ENCODE results near the gene ZNF609. TPM values are rescaled to one million over a fixed set of nuclear protein-coding genes. Genes with fewer than 3 reads are reported as not detected.
"Not testable (repeated sequence)": the region's sequence is repeated elsewhere in the genome, so short reads cannot be mapped to it uniquely, and the experiment has no call there.

Gene ZNF609
- total RNA-seq, 5 donors from 2014 or later (not counting 1 experiment from before 2014, with no cell fraction given), result 52.7 to 81.8 (median 59.3) TPM

DNA sequence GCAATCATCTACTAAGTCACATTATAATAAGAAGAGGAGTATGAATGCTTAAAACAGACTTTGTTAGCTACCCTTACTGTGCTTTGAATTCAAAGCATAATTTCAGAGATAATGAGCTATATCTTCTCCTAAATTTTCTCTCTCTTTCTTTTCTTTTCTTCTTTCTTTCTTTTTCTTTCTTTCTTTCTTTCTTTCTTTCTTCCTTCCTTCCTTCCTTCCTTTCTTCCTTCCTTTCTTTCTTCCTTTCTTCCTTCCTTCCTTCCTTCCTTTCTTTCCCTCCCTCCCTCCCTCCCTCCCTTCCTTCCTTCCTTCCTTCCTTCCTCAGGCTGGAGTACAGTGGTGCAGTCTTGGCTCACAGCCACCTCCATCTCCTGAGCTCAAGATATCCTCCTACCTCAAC is 184.4 kb downstream of the ZNF609 start:
- H3K4me3 ChIP-seq (ENCODE audit: control insufficient read depth in 1 of 2, extremely low read depth in 1 of 2, low read length in 1 of 2); H3K9me3 Mint-ChIP-seq; H3K27me3 Mint-ChIP-seq; H3K27ac Mint-ChIP-seq; H3K27ac ChIP-seq (ENCODE audit: low read length); H3K27me3 ChIP-seq (replicated peaks in 1 of 2; ENCODE audit: control insufficient read depth in 2 of 2, extremely low read depth in 1 of 2, insufficient read depth in 2 of 2, low read length in 1 of 2); H3K36me3 Mint-ChIP-seq; H3K36me3 ChIP-seq (ENCODE audit: control insufficient read depth in 2 of 2, extremely low read depth in 1 of 2, insufficient read depth in 1 of 2, low read length in 1 of 2); H3K9me3 ChIP-seq; H3K4me3 Mint-ChIP-seq; DNase-seq; ATAC-seq (replicated peaks in 1 of 4): not testable (repeated sequence)
- H3K4me1 Mint-ChIP-seq, result peaks cover 51 to 58% (median 53%) of the 10 kb centered on the region in 3 donors
- POLR2A ChIA-PET, result interaction anchor here in 1 of 2 donors (0.6 kb wide), 1 partner anchor 257 kb away, joined by 3 read pairs; the partner anchor contains the start of gene TRIP4
- H3K4me1 ChIP-seq (ENCODE audit: control insufficient read depth in 1 of 2, extremely low read depth in 1 of 2, insufficient read depth in 2 of 2, low read length in 2 of 2), result peaks cover 13% of the 10 kb centered on the region in 2 experiments
- CTCF ChIA-PET, result interaction anchor here (0.6 to 1.3 kb wide), 5 partner anchors 9 to 1193 kb away, joined by 3 to 12 read pairs (median 3); no protein-coding TSS in a partner anchor

DNA sequence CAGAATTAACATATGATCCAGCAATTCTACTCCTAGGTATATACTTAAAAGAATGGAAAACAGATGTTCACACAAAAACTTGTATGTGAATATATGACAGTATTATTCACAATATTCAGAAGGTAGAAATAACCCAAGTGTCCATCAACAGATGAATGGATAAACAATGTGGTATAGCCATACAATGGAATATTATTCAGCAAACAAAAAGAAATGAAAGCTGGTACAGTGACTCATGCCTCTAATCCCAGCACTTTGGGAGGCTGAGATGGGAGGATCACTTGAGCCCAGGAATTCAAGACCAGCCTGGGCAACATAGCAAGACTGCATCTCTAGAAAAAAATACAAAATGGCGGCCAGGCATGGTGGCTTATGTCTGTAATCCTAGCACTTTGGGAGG is 185.6 kb downstream of the ZNF609 start:
- no CpG with 5 or more reads among the region's 1 CpG for WGBS (ENCODE audit: insufficient coverage)
- no peaks in the 10 kb centered on the region for H3K36me3 ChIP-seq (ENCODE audit: control insufficient read depth in 2 of 2, extremely low read depth in 1 of 2, insufficient read depth in 1 of 2, low read length in 1 of 2)
- peaks cover 8% of the 10 kb centered on the region for H3K36me3 Mint-ChIP-seq
- no peaks in the 10 kb centered on the region for H3K27me3 Mint-ChIP-seq
- H3K4me1 ChIP-seq (ENCODE audit: control insufficient read depth in 1 of 2, extremely low read depth in 1 of 2, insufficient read depth in 2 of 2, low read length in 2 of 2), result peaks cover 6 to 9% of the 10 kb centered on the region in 2 experiments
- H3K9me3 ChIP-seq, result no peaks in the 10 kb centered on the region
- no peak overlapping the region for H3K4me3 Mint-ChIP-seq
- H3K27ac ChIP-seq (ENCODE audit: low read length), result no peak overlapping the region
- peaks cover 45 to 55% (median 48%) of the 10 kb centered on the region in 3 donors for H3K4me1 Mint-ChIP-seq
- DNase-seq (no peak), ATAC-seq (replicated peaks in 1 of 4) (no peak)
- no peaks in the 10 kb centered on the region for H3K27me3 ChIP-seq (replicated peaks in 1 of 2; ENCODE audit: control insufficient read depth in 2 of 2, extremely low read depth in 1 of 2, insufficient read depth in 2 of 2, low read length in 1 of 2)
- H3K4me3 ChIP-seq (ENCODE audit: control insufficient read depth in 1 of 2, extremely low read depth in 1 of 2, low read length in 1 of 2), result no peak overlapping the region
- ChIA-PET CTCF (no interaction called here), POLR2A (no interaction called here)
- no peak overlapping the region for H3K27ac Mint-ChIP-seq
- no peaks in the 10 kb centered on the region for H3K9me3 Mint-ChIP-seq

DNA sequence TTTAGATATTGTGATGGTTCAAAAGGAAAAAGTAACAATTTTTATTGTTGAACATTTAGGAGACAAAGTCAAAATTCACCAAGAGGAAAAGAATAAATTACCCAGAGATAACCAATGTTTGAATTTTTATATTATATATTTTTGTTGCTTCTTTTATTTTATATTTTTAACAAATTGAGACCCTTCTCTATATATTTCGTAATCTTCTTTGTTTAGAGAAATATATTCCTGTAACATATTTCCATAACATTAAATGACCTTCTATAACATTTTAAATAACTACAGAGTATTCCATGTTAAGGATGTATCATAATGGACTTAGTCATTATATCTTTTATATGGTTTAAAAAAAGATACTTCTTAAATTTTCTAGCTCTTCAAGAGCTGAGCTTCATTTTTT is 187.0 kb downstream of the ZNF609 start:
- H3K27me3 ChIP-seq (replicated peaks in 1 of 2; ENCODE audit: control insufficient read depth in 2 of 2, extremely low read depth in 1 of 2, insufficient read depth in 2 of 2, low read length in 1 of 2), result no peaks in the 10 kb centered on the region
- no peaks in the 10 kb centered on the region for H3K9me3 ChIP-seq
- Mint-ChIP-seq H3K27ac (no peak overlapping the region), H3K4me1 (peaks cover 53 to 62% (median 53%) of the 10 kb centered on the region in 3 donors), H3K4me3 (no peak overlapping the region), H3K36me3 (peaks cover 8% of the 10 kb centered on the region), H3K27me3 (no peaks in the 10 kb centered on the region), H3K9me3 (no peaks in the 10 kb centered on the region)
- no peak overlapping the region for H3K27ac ChIP-seq (ENCODE audit: low read length)
- ATAC-seq (replicated peaks in 1 of 4), result no peak
- no peak for DNase-seq
- peaks cover 13 to 21% of the 10 kb centered on the region in 2 experiments for H3K4me1 ChIP-seq (ENCODE audit: control insufficient read depth in 1 of 2, extremely low read depth in 1 of 2, insufficient read depth in 2 of 2, low read length in 2 of 2)
- WGBS (ENCODE audit: insufficient coverage), result no CpG with 5 or more reads among the region's 1 CpG
- no peaks in the 10 kb centered on the region for H3K36me3 ChIP-seq (ENCODE audit: control insufficient read depth in 2 of 2, extremely low read depth in 1 of 2, insufficient read depth in 1 of 2, low read length in 1 of 2)
- ChIA-PET CTCF (interaction anchor here in 1 of 2 donors (0.6 kb wide), 1 partner anchor 132 kb away, joined by 3 read pairs; no protein-coding TSS in a partner anchor), POLR2A (no interaction called here)
- no peak overlapping the region for H3K4me3 ChIP-seq (ENCODE audit: control insufficient read depth in 1 of 2, extremely low read depth in 1 of 2, low read length in 1 of 2)

DNA sequence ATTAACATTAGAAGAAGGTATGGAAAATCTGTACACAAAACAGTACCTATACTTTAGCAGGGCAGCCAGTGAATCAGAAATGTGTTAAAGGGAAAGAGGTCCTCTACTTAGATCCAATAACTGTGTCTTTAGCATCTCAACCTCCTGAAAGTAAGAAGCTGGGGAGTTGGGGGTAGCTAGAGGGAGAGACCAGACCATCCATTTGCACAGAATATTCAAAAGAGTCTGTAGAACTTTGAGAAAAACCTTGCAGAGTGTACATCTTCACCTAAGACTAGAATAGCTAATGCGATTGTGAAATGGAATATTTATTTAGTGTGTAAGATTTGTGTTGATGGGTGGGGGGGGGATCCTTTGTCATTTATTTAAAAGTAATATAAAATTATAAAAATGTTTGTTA is 190.2 kb downstream of the ZNF609 start:
- Mint-ChIP-seq H3K9me3 (no peaks in the 10 kb centered on the region), H3K4me1 (peaks cover 50 to 63% (median 50%) of the 10 kb centered on the region in 3 donors)
- no peak for DNase-seq

GRCh38 chr15:64651601-64652191 is 191.3 kb downstream of the ZNF609 start:
- peak; percentile 89 to 96 (median 92) for ATAC-seq (replicated peaks in 1 of 4)
- H3K4me3 ChIP-seq (ENCODE audit: control insufficient read depth in 1 of 2, extremely low read depth in 1 of 2, low read length in 1 of 2), result peak overlapping the region in 1 of 2 donors; percentile 25
- H3K27ac ChIP-seq (ENCODE audit: low read length), result peak overlapping the region; percentile 78
- Mint-ChIP-seq H3K27me3 (no peaks in the 10 kb centered on the region), H3K27ac (peak overlapping the region; percentile 88 to 95), H3K4me3 (peak overlapping the region; percentile 21 to 67 (median 21)), H3K9me3 (no peaks in the 10 kb centered on the region), H3K4me1 (peaks cover 49 to 63% (median 50%) of the 10 kb centered on the region in 3 donors), H3K36me3 (peaks cover 2% of the 10 kb centered on the region)
- no peaks in the 10 kb centered on the region for H3K9me3 ChIP-seq
- no peaks in the 10 kb centered on the region for H3K36me3 ChIP-seq (ENCODE audit: control insufficient read depth in 2 of 2, extremely low read depth in 1 of 2, insufficient read depth in 1 of 2, low read length in 1 of 2)
- ChIA-PET CTCF (interaction anchor here (0.7 to 1.4 kb wide), 9 partner anchors 17 to 264 kb away, joined by 3 to 8 read pairs (median 4); partner anchors contain the start of gene TRIP4 (in 1 of the 2)), POLR2A (interaction anchor here (0.6 to 1.6 kb wide), 6 partner anchors 13 to 224 kb away, joined by 3 to 6 read pairs (median 3); no protein-coding TSS in a partner anchor)
- no peaks in the 10 kb centered on the region for H3K27me3 ChIP-seq (replicated peaks in 1 of 2; ENCODE audit: control insufficient read depth in 2 of 2, extremely low read depth in 1 of 2, insufficient read depth in 2 of 2, low read length in 1 of 2)
- H3K4me1 ChIP-seq (ENCODE audit: control insufficient read depth in 1 of 2, extremely low read depth in 1 of 2, insufficient read depth in 2 of 2, low read length in 2 of 2), result peaks cover 23 to 28% of the 10 kb centered on the region in 2 experiments
- no CpG with 5 or more reads among the region's 4 CpGs for whole genome bisulfite sequencing (ENCODE audit: insufficient coverage)
- DNase-seq, result peak in 34 of 35 experiments; percentile 14 to 74 (median 38)

More for the DNA sequence above, 190.2 kb downstream of the ZNF609 start:
- Histone ChIP-seq H3K9me3 (no peaks in the 10 kb centered on the region), H3K4me3 (ENCODE audit: control insufficient read depth in 1 of 2, extremely low read depth in 1 of 2, low read length in 1 of 2) (no peak overlapping the region), H3K27ac (ENCODE audit: low read length) (peak overlapping the region; percentile 78), H3K4me1 (ENCODE audit: control insufficient read depth in 1 of 2, extremely low read depth in 1 of 2, insufficient read depth in 2 of 2, low read length in 2 of 2) (peaks cover 23 to 28% of the 10 kb centered on the region in 2 experiments), H3K27me3 (replicated peaks in 1 of 2; ENCODE audit: control insufficient read depth in 2 of 2, extremely low read depth in 1 of 2, insufficient read depth in 2 of 2, low read length in 1 of 2) (no peaks in the 10 kb centered on the region), H3K36me3 (ENCODE audit: control insufficient read depth in 2 of 2, extremely low read depth in 1 of 2, insufficient read depth in 1 of 2, low read length in 1 of 2) (no peaks in the 10 kb centered on the region)
- no CpG with 5 or more reads among the region's 1 CpG for WGBS (ENCODE audit: insufficient coverage)
- ChIA-PET CTCF (interaction anchor here in 1 of 2 donors (0.6 to 1.4 kb wide), 6 partner anchors 16 to 473 kb away, joined by 3 to 8 read pairs (median 6); partner anchors contain the start of gene TRIP4), POLR2A (interaction anchor here (0.6 to 1.6 kb wide), 3 partner anchors 16 to 1812 kb away, joined by 3 to 6 read pairs (median 5); no protein-coding TSS in a partner anchor)
- no peak overlapping the region for H3K4me3 Mint-ChIP-seq
- no peak for ATAC-seq (replicated peaks in 1 of 4)
- H3K36me3 Mint-ChIP-seq, result peaks cover 4% of the 10 kb centered on the region
- H3K27me3 Mint-ChIP-seq, result no peaks in the 10 kb centered on the region
- peak overlapping the region; percentile 78 to 88 for H3K27ac Mint-ChIP-seq

DNA sequence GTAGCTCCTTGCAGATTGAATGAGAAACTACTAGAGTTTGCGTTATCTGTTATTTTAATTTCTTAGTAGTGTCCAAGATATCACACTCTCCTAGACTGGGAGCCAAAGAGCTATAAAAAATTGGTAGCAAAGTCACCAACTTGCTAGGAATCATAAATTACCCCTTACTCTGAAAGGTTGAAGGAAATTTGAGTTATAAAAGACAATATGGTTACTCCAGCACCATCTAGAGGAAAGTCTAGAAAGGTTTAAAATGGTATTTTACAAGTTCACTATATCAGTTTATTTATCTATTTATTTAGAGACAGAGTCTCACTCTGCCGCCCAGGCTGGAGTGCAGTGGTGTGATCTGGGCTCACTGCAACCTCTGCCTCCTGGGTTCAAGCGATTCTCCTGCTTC is 193.4 kb downstream of the ZNF609 start:
- H3K27me3 Mint-ChIP-seq, result no peaks in the 10 kb centered on the region
- CTCF ChIA-PET, result interaction anchor here (0.5 to 1.9 kb wide), 26 partner anchors 9 to 504 kb away, joined by 3 to 14 read pairs (median 3); partner anchors contain the start of gene TRIP4 (in 1 of the 2)
- DNase-seq (peak in 1 of 35 experiments; percentile 37), ATAC-seq (replicated peaks in 1 of 4) (no peak)
- WGBS (ENCODE audit: insufficient coverage), result no CpG with 5 or more reads among the region's 3 CpGs
- peaks cover 38 to 47% (median 39%) of the 10 kb centered on the region in 3 donors for H3K4me1 Mint-ChIP-seq
- no peaks in the 10 kb centered on the region for H3K36me3 Mint-ChIP-seq
- Histone ChIP-seq H3K27me3 (replicated peaks in 1 of 2; ENCODE audit: control insufficient read depth in 2 of 2, extremely low read depth in 1 of 2, insufficient read depth in 2 of 2, low read length in 1 of 2) (no peaks in the 10 kb centered on the region), H3K27ac (ENCODE audit: low read length) (no peak overlapping the region), H3K36me3 (ENCODE audit: control insufficient read depth in 2 of 2, extremely low read depth in 1 of 2, insufficient read depth in 1 of 2, low read length in 1 of 2) (peaks cover 3 to 9% of the 10 kb centered on the region in 2 donors), H3K4me3 (ENCODE audit: control insufficient read depth in 1 of 2, extremely low read depth in 1 of 2, low read length in 1 of 2) (no peak overlapping the region), H3K9me3 (no peaks in the 10 kb centered on the region), H3K4me1 (ENCODE audit: control insufficient read depth in 1 of 2, extremely low read depth in 1 of 2, insufficient read depth in 2 of 2, low read length in 2 of 2) (peaks cover 23 to 28% of the 10 kb centered on the region in 2 experiments)
- POLR2A ChIA-PET, result interaction anchor here (0.5 to 0.6 kb wide), 4 partner anchors 116 to 304 kb away, joined by 3 read pairs; no protein-coding TSS in a partner anchor
- H3K4me3 Mint-ChIP-seq, result no peak overlapping the region
- no peaks in the 10 kb centered on the region for H3K9me3 Mint-ChIP-seq
- peak overlapping the region in 1 of 2 donors; percentile 39 for H3K27ac Mint-ChIP-seq
